IMR-90 (cell line): ENCODE data around the gene CCDC60. TPM values are rescaled to one million over a fixed set of nuclear protein-coding genes. Genes with fewer than 3 reads are reported as not detected.

ENCODE experiments used
- ATAC-seq: fragments of 200-7000 bp; cut with Tn5 transposase; 2 replicates; pipeline ENCODE4 v1.9.1; 2020; ENCODE audit warnings: low read depth, mild to moderate bottlenecking, moderate library complexity
- BruUV-seq: library from RNA; stranded (reverse); fragments of 400-500 nt; replicated peaks from 2 replicates; lab custom pipeline; 2021; lab: Mats Ljungman, UMichigan
- CTCF ChIA-PET: fragments of 300-600 bp; formaldehyde crosslinking; extraction: SDS; loops from one replicate; lab custom pipeline; 2021; ENCODE audit warnings: antibody characterized with exemption; lab: Yijun Ruan, JAX
- POLR2A ChIA-PET: fragments of 300-600 bp; sonication (Branson Sonifier 250); formaldehyde crosslinking; loops from one replicate; lab custom pipeline; 2022; ENCODE audit warnings: antibody characterized with exemption; ENCODE audit not compliant: unreplicated experiment; lab: Charles Lee
- DNase-seq: peaks from one replicate; pipeline ENCODE4 v3.0.0; 2013
- H2AFZ ChIP-seq: replicated peaks from 2 replicates; pipeline ENCODE3; 2013; ENCODE audit warnings: low read length, mild to moderate bottlenecking; ENCODE audit not compliant: poor library complexity
- H2AK5ac ChIP-seq: 2 replicates; pipeline ENCODE4 v1.6.1; 2013; ENCODE audit warnings: low read depth, low read length, inconsistent platforms
- H2AK9ac ChIP-seq: replicated peaks from 2 replicates; pipeline ENCODE3; 2013; ENCODE audit warnings: mild to moderate bottlenecking, low read depth, low read length, moderate library complexity; ENCODE audit not compliant: poor library complexity
- H2BK120ac ChIP-seq: 2 replicates; pipeline ENCODE4 v1.6.1; 2013; ENCODE audit warnings: low read depth, low read length, inconsistent platforms
- H2BK15ac ChIP-seq: 3 replicates; pipeline ENCODE4 v1.6.1; 2013; ENCODE audit warnings: low read depth, low read length, inconsistent platforms
- H2BK20ac ChIP-seq: 2 replicates; pipeline ENCODE4 v1.6.1; 2013; ENCODE audit warnings: low read depth, mild to moderate bottlenecking, inconsistent platforms, low read length, moderate library complexity
- H2BK5ac ChIP-seq: 2 replicates; pipeline ENCODE4 v1.6.1; 2013; ENCODE audit warnings: mild to moderate bottlenecking, low read depth, low read length, inconsistent platforms; ENCODE audit not compliant: poor library complexity, severe bottlenecking
- H3K14ac ChIP-seq: replicated peaks from 2 replicates; pipeline ENCODE4 v1.6.1; 2013; ENCODE audit warnings: low read depth, low read length, inconsistent platforms
- H3K18ac ChIP-seq: 2 replicates; pipeline ENCODE4 v1.6.1; 2013; ENCODE audit warnings: low read depth, low read length, control low read depth
- H3K23ac ChIP-seq: 2 replicates; pipeline ENCODE4 v1.6.1; 2013; ENCODE audit warnings: low read depth, low read length, inconsistent platforms
- H3K27ac ChIP-seq: 2 replicates; pipeline ENCODE4 v1.5.1; 2013; ENCODE audit warnings: mild to moderate bottlenecking, control low read depth, low read length; ENCODE audit not compliant: insufficient read depth
- H3K27me3 ChIP-seq: 2 replicates; pipeline ENCODE4 v1.6.1; 2013; ENCODE audit warnings: low read length; ENCODE audit not compliant: control insufficient read depth, insufficient read depth
- H3K36me3 ChIP-seq: 2 replicates; pipeline ENCODE4 v1.6.1; 2013; ENCODE audit warnings: low read length, mixed read lengths; ENCODE audit not compliant: control insufficient read depth, insufficient read depth
- H3K4ac ChIP-seq: 2 replicates; pipeline ENCODE4 v1.6.1; 2013; ENCODE audit warnings: low read depth, low read length, inconsistent platforms
- H3K4me1 ChIP-seq: 2 replicates; pipeline ENCODE4 v1.6.1; 2013; ENCODE audit warnings: low read length, mixed read lengths; ENCODE audit not compliant: control insufficient read depth, insufficient read depth
- H3K4me2 ChIP-seq: 2 replicates; pipeline ENCODE4 v1.6.1; 2013; ENCODE audit warnings: low read depth, mild to moderate bottlenecking, control low read depth, low read length, moderate library complexity
- H3K4me3 ChIP-seq: 2 replicates; pipeline ENCODE4 v1.5.1; 2013; ENCODE audit warnings: low read depth, mild to moderate bottlenecking, control low read depth, low read length, moderate library complexity; ENCODE audit not compliant: insufficient read depth
- H3K56ac ChIP-seq: 2 replicates; pipeline ENCODE4 v1.6.1; 2013; ENCODE audit warnings: low read length, inconsistent platforms; ENCODE audit not compliant: insufficient read depth; ENCODE audit errors: extremely low read depth
- H3K79me1 ChIP-seq, 2 experiments: 2 replicates each; pipeline ENCODE4 v1.6.1; 2013; ENCODE audit warnings: low read length in 2 of 2, inconsistent platforms in 1 of 2, low read depth in 1 of 2
- H3K9ac ChIP-seq: 2 replicates; pipeline ENCODE4 v1.6.1; 2013; ENCODE audit warnings: low read depth, low read length, control low read depth
- H3K9me1 ChIP-seq: 2 replicates; pipeline ENCODE4 v1.6.1; 2013; ENCODE audit warnings: low read length, inconsistent platforms; ENCODE audit not compliant: insufficient read depth
- H3K9me3 ChIP-seq: 2 replicates; pipeline ENCODE4 v1.6.1; 2013; ENCODE audit warnings: low read length; ENCODE audit not compliant: control insufficient read depth, insufficient read depth
- H4K20me1 ChIP-seq: 2 replicates; pipeline ENCODE4 v1.6.1; 2013; ENCODE audit warnings: low read length, inconsistent platforms; ENCODE audit not compliant: insufficient read depth
- H4K5ac ChIP-seq: 2 replicates; pipeline ENCODE4 v1.6.1; 2013; ENCODE audit warnings: mild to moderate bottlenecking, low read depth, low read length, control low read depth
- H4K8ac ChIP-seq, 2 experiments: 2 replicates each; pipeline ENCODE4 v1.6.1; 2013; ENCODE audit warnings: low read depth in 2 of 2, low read length in 2 of 2, control low read depth in 1 of 2, inconsistent platforms in 1 of 2
- H4K91ac ChIP-seq: 2 replicates; pipeline ENCODE4 v1.6.1; 2013; ENCODE audit warnings: low read depth, low read length, inconsistent platforms; ENCODE audit not compliant: insufficient read depth
- BHLHE40 ChIP-seq: fragments of 150-350 bp; IDR thresholded peaks from 2 replicates; pipeline ENCODE4 v1.6.1; 2016; ENCODE audit warnings: mild to moderate bottlenecking, low read depth, low read length
- CEBPB ChIP-seq: IDR thresholded peaks from 2 replicates; pipeline ENCODE4 v1.6.1; 2012; ENCODE audit warnings: low read depth, low read length, improper control_type of control experiment
- CHD1 ChIP-seq: IDR thresholded peaks from 2 replicates; pipeline ENCODE4 v1.6.1; 2012; ENCODE audit warnings: low read depth, low read length, improper control_type of control experiment
- FOS ChIP-seq: fragments of 150-350 bp; IDR thresholded peaks from 2 replicates; pipeline ENCODE4 v1.6.1; 2016; ENCODE audit warnings: low read depth, low read length
- MAZ ChIP-seq: IDR thresholded peaks from 2 replicates; pipeline ENCODE4 v1.6.1; 2012; ENCODE audit warnings: low read depth, mild to moderate bottlenecking, low read length, improper control_type of control experiment, moderate library complexity, borderline replicate concordance
- MXI1 ChIP-seq: IDR thresholded peaks from 2 replicates; pipeline ENCODE4 v1.6.1; 2012; ENCODE audit warnings: low read depth, mild to moderate bottlenecking, low read length, moderate library complexity, borderline replicate concordance
- NFE2L2 ChIP-seq: fragments of 150-350 bp; IDR thresholded peaks from 2 replicates; pipeline ENCODE4 v1.6.1; 2016; ENCODE audit warnings: low read depth, mild to moderate bottlenecking, low read length
- POLR2A ChIP-seq: IDR thresholded peaks from 2 replicates; pipeline ENCODE4 v1.6.1; 2012; ENCODE audit warnings: mild to moderate bottlenecking, low read depth, low read length
- RAD21 ChIP-seq: IDR thresholded peaks from 2 replicates; pipeline ENCODE4 v1.6.1; 2012; ENCODE audit warnings: low read length, improper control_type of control experiment
- RCOR1 ChIP-seq: IDR thresholded peaks from 2 replicates; pipeline ENCODE4 v1.6.1; 2012; ENCODE audit warnings: mild to moderate bottlenecking, low read length, improper control_type of control experiment; ENCODE audit not compliant: insufficient replicate concordance
- RFX5 ChIP-seq: IDR thresholded peaks from 2 replicates; pipeline ENCODE4 v1.8.0; 2012; ENCODE audit warnings: low read depth, mild to moderate bottlenecking, low read length, moderate library complexity
- SMC3 ChIP-seq: fragments of 150-350 bp; IDR thresholded peaks from 2 replicates; pipeline ENCODE4 v1.6.1; 2016; ENCODE audit warnings: low read depth, mild to moderate bottlenecking, antibody characterized with exemption, low read length, moderate library complexity
- WGBS, 2 experiments: methylation state at CpG; one replicate each; pipeline versions ENCODE4 v1.1.5 to v1.1.7; 2013; ENCODE audit warnings: missing lambda C conversion rate in 2 of 2; ENCODE audit not compliant: insufficient read length in 1 of 2; ENCODE audit errors: extremely low coverage in 2 of 2; 5-methylcytosine and 5-hydroxymethylcytosine counted together
- dilution Hi-C: fragments of 300-500 bp; cut with HindIII; formaldehyde crosslinking; loops from one replicate; pipeline ENCODE4 v1.14.3; 2018; ENCODE audit warnings: low sequenced_read_pairs; ENCODE audit not compliant: unreplicated experiment
- in situ Hi-C: fragments of 300-500 bp; cut with MboI; formaldehyde crosslinking; loops from 3 replicates; pipeline ENCODE4 v1.14.3; 2019; ENCODE audit warnings: low sequenced_read_pairs, inconsistent platforms, mixed read lengths
- intact Hi-C: fragments of 100-400 bp; cut with micrococcal nuclease; formaldehyde crosslinking; loops from 2 replicates; pipeline ENCODE4 v1.10.0; 2022
- polyA plus RNA-seq, 3 experiments: library from polyadenylated mRNA; depleted of rRNA; stranded (reverse); fragments of >200 nt; gene quantifications; 2 replicates each; pipeline ENCODE4 v1.2.3, GENCODE V29; 2012; ENCODE audit warnings: low replicate concordance in 1 of 3
- total RNA-seq: library from RNA; depleted of rRNA; stranded (reverse); fragments of >200 nt; gene quantifications from 2 replicates; pipeline ENCODE4 v1.2.3, GENCODE V29; 2012

Gene CCDC60
- total and polyA plus RNA-seq, 2 of the 4 experiments (the other 2 are of a cell fraction) = not detected

DNA sequence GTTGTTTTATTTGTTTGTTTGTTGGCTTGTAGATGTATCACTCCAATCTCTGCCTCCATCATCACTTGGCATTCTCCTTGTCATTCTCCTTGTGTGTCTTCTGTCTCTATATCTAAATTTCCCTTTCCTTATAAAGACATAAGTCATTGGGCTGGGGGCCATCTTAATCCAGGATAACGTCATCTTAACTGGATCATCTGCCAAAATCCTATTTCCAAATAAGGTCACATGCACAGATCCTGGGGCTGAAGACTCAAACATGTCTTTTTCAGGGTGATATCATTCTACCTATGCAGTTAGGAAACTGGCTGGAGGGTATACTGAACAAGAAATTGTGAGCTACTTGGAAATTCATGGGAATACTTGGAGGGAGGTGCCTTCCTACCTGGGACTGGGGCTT lies 8.7 kb upstream of the CCDC60 start:
- H3K9me1 ChIP-seq = no peaks in the 10 kb centered on the region
- in situ Hi-C loops = no loop called here
- H4K8ac ChIP-seq = no peak overlapping the region
- no peak overlapping the region for H3K14ac ChIP-seq
- DNase-seq (no peak), ATAC-seq (no peak)
- no peak overlapping the region for H2AK9ac ChIP-seq
- no peaks in the 10 kb centered on the region for H3K79me1 ChIP-seq
- H3K9me3 ChIP-seq = peaks cover 20% of the 10 kb centered on the region
- H3K27me3 ChIP-seq = no peaks in the 10 kb centered on the region
- H4K20me1 ChIP-seq = no peaks in the 10 kb centered on the region
- H2AFZ ChIP-seq = no peak overlapping the region
- no peak overlapping the region for H3K4ac ChIP-seq
- intact Hi-C loops = no loop called here
- no peak overlapping the region for H4K5ac ChIP-seq
- no peak overlapping the region for H3K18ac ChIP-seq
- no peak overlapping the region for H3K4me2 ChIP-seq
- POLR2A ChIA-PET = no interaction called here
- no TSS peak for BruUV-seq
- no CpG with 5 or more reads among the region's 1 CpG for WGBS, 2 experiments
- no peak overlapping the region for H2AK5ac ChIP-seq
- no peak overlapping the region for H2BK120ac ChIP-seq
- no peak overlapping the region for H4K91ac ChIP-seq
- no peak overlapping the region for H3K9ac ChIP-seq
- no peaks in the 10 kb centered on the region for H3K4me1 ChIP-seq
- CTCF ChIA-PET = no interaction called here
- H3K4me3 ChIP-seq = no peak overlapping the region
- no peaks in the 10 kb centered on the region for H3K36me3 ChIP-seq
- no peak for TF ChIP-seq CHD1
- TF ChIP-seq RAD21 = no peak
- no peak for TF ChIP-seq CEBPB
- TF ChIP-seq MAZ = no peak
- no peak for TF ChIP-seq NFE2L2
- TF ChIP-seq SMC3 = no peak
- TF ChIP-seq RCOR1 = no peak
- no peak for TF ChIP-seq BHLHE40
- TF ChIP-seq POLR2A = no peak
- no peak for TF ChIP-seq FOS
- TF ChIP-seq MXI1 = no peak
- no peak for TF ChIP-seq RFX5
- no peak overlapping the region for H3K23ac ChIP-seq
- no peak overlapping the region for H3K27ac ChIP-seq
- dilution Hi-C loops = no loop called here
- no peak overlapping the region for H2BK15ac ChIP-seq
- no peak overlapping the region for H2BK5ac ChIP-seq
- no peak overlapping the region for H3K56ac ChIP-seq
- no peak overlapping the region for H2BK20ac ChIP-seq
